SK-N-MC (cell line): ENCODE results near the gene TLK1.

ENCODE experiments used
- EZH2 ChIP-seq: fragments of 200-600 bp; sonication (generic); IDR thresholded peaks from one replicate; pipeline ENCODE4 v1.6.1; 2017; ENCODE audit warnings: antibody characterized with exemption
- FOXP2 ChIP-seq: optimal IDR thresholded peaks from 2 replicates; pipeline ENCODE3; 2011; ENCODE audit warnings: mild to moderate bottlenecking, moderate library complexity; ENCODE audit not compliant: insufficient read depth; ENCODE audit errors: extremely low read length, control extremely low read depth
- POLR2AphosphoS5 ChIP-seq: IDR thresholded peaks from 2 replicates; pipeline ENCODE4 v1.6.1; 2012; ENCODE audit warnings: mild to moderate bottlenecking, low read depth, low read length, borderline replicate concordance

- TF ChIP-seq EZH2 = no peak
- 0 out of 2 replicates have a peak, but pooled peaks have one; percentile 20 for TF ChIP-seq POLR2AphosphoS5
- no peak for TF ChIP-seq FOXP2
Observed at GRCh38 chr2:170968205-170969003, 192.3 kb downstream of the TLK1 start.
